ENCODE results near the gene BMPR1A. TPM values are rescaled to one million over a fixed set of nuclear protein-coding genes. Genes with fewer than 3 reads are reported as not detected.

The BMPR1A gene
- total RNA-seq, 5 donors from 2014 or later (not counting 1 experiment from before 2014, with no cell fraction given), result 7.8 to 15.0 (median 11.4) TPM

- H3K4me1 Mint-ChIP-seq, result peaks cover 0 to 10% (median 4%) of the 10 kb centered on the region in 3 donors
- no peak overlapping the region for H3K4me3 Mint-ChIP-seq
- ChIA-PET POLR2A (no interaction called here), CTCF (no interaction called here)
- H3K27ac Mint-ChIP-seq, result no peak overlapping the region
- peaks cover 0 to 16% (median 0%) of the 10 kb centered on the region in 3 donors for H3K9me3 Mint-ChIP-seq
- Histone ChIP-seq H3K27ac (ENCODE audit: low read length) (no peak overlapping the region), H3K4me1 (ENCODE audit: control insufficient read depth in 1 of 2, extremely low read depth in 1 of 2, insufficient read depth in 2 of 2, low read length in 2 of 2) (no peaks in the 10 kb centered on the region), H3K9me3 (no peaks in the 10 kb centered on the region), H3K36me3 (ENCODE audit: control insufficient read depth in 2 of 2, extremely low read depth in 1 of 2, insufficient read depth in 1 of 2, low read length in 1 of 2) (no peaks in the 10 kb centered on the region), H3K4me3 (ENCODE audit: control insufficient read depth in 1 of 2, extremely low read depth in 1 of 2, low read length in 1 of 2) (no peak overlapping the region), H3K27me3 (replicated peaks in 1 of 2; ENCODE audit: control insufficient read depth in 2 of 2, extremely low read depth in 1 of 2, insufficient read depth in 2 of 2, low read length in 1 of 2) (peaks cover 0 to 2% of the 10 kb centered on the region in 2 experiments)
- DNase-seq, result no peak
- H3K36me3 Mint-ChIP-seq, result peaks cover 20% of the 10 kb centered on the region
- 85% methylated on average over 5 of the region's 5 CpGs for WGBS (ENCODE audit: insufficient coverage)
- no peak for ATAC-seq (replicated peaks in 1 of 4)
- H3K27me3 Mint-ChIP-seq, result no peaks in the 10 kb centered on the region
These were observed 29.5 kb downstream of the BMPR1A start for GRCh38 chr10:86785968-86786367.

- no peak for DNase-seq
- Histone ChIP-seq H3K4me3 (ENCODE audit: control insufficient read depth in 1 of 2, extremely low read depth in 1 of 2, low read length in 1 of 2) (no peak overlapping the region), H3K9me3 (no peaks in the 10 kb centered on the region), H3K27ac (ENCODE audit: low read length) (no peak overlapping the region), H3K27me3 (replicated peaks in 1 of 2; ENCODE audit: control insufficient read depth in 2 of 2, extremely low read depth in 1 of 2, insufficient read depth in 2 of 2, low read length in 1 of 2) (peaks cover 0 to 2% of the 10 kb centered on the region in 2 experiments), H3K4me1 (ENCODE audit: control insufficient read depth in 1 of 2, extremely low read depth in 1 of 2, insufficient read depth in 2 of 2, low read length in 2 of 2) (no peaks in the 10 kb centered on the region), H3K36me3 (ENCODE audit: control insufficient read depth in 2 of 2, extremely low read depth in 1 of 2, insufficient read depth in 1 of 2, low read length in 1 of 2) (no peaks in the 10 kb centered on the region)
- CTCF ChIA-PET, result interaction anchor here in 1 of 2 donors (0.5 kb wide), 1 partner anchor 266 kb away, joined by 7 read pairs; no protein-coding TSS in a partner anchor
- H3K9me3 Mint-ChIP-seq, result peaks cover 0 to 16% (median 0%) of the 10 kb centered on the region in 3 donors
- no peak overlapping the region for H3K27ac Mint-ChIP-seq
- H3K27me3 Mint-ChIP-seq, result no peaks in the 10 kb centered on the region
- no peak for ATAC-seq (replicated peaks in 1 of 4)
- WGBS (ENCODE audit: insufficient coverage), result 93% methylated on average over 3 of the region's 4 CpGs
- no peak overlapping the region for H3K4me3 Mint-ChIP-seq
- peaks cover 0 to 10% (median 4%) of the 10 kb centered on the region in 3 donors for H3K4me1 Mint-ChIP-seq
- POLR2A ChIA-PET, result no interaction called here
- peaks cover 16% of the 10 kb centered on the region for H3K36me3 Mint-ChIP-seq
These were observed 29.9 kb downstream of the BMPR1A start for GRCh38 chr10:86786368-86786767.

GRCh38 chr10:86790394-86790793 is 34.0 kb downstream of the BMPR1A start:
- Histone ChIP-seq H3K36me3 (ENCODE audit: control insufficient read depth in 2 of 2, extremely low read depth in 1 of 2, insufficient read depth in 1 of 2, low read length in 1 of 2) (no peaks in the 10 kb centered on the region), H3K4me3 (ENCODE audit: control insufficient read depth in 1 of 2, extremely low read depth in 1 of 2, low read length in 1 of 2) (no peak overlapping the region), H3K4me1 (ENCODE audit: control insufficient read depth in 1 of 2, extremely low read depth in 1 of 2, insufficient read depth in 2 of 2, low read length in 2 of 2) (no peaks in the 10 kb centered on the region), H3K27me3 (replicated peaks in 1 of 2; ENCODE audit: control insufficient read depth in 2 of 2, extremely low read depth in 1 of 2, insufficient read depth in 2 of 2, low read length in 1 of 2) (no peaks in the 10 kb centered on the region), H3K27ac (ENCODE audit: low read length) (no peak overlapping the region), H3K9me3 (no peaks in the 10 kb centered on the region)
- WGBS (ENCODE audit: insufficient coverage), result no CpG with 5 or more reads among the region's 3 CpGs
- DNase-seq (no peak), ATAC-seq (replicated peaks in 1 of 4) (no peak)
- Mint-ChIP-seq H3K27ac (no peak overlapping the region), H3K4me3 (no peak overlapping the region), H3K36me3 (peaks cover 5% of the 10 kb centered on the region), H3K4me1 (peaks cover 0 to 4% (median 2%) of the 10 kb centered on the region in 3 donors), H3K27me3 (no peaks in the 10 kb centered on the region), H3K9me3 (peaks cover 0 to 9% (median 0%) of the 10 kb centered on the region in 3 donors)
- ChIA-PET POLR2A (interaction anchor here in 1 of 2 donors (0.7 kb wide), 1 partner anchor 54 kb away, joined by 8 read pairs; no protein-coding TSS in a partner anchor), CTCF (no interaction called here)

GRCh38 chr10:86792461-86793167 is 36.2 kb downstream of the BMPR1A start:
- Histone ChIP-seq H3K36me3 (ENCODE audit: control insufficient read depth in 2 of 2, extremely low read depth in 1 of 2, insufficient read depth in 1 of 2, low read length in 1 of 2) (no peaks in the 10 kb centered on the region), H3K27ac (ENCODE audit: low read length) (no peak overlapping the region), H3K9me3 (no peaks in the 10 kb centered on the region), H3K27me3 (replicated peaks in 1 of 2; ENCODE audit: control insufficient read depth in 2 of 2, extremely low read depth in 1 of 2, insufficient read depth in 2 of 2, low read length in 1 of 2) (no peaks in the 10 kb centered on the region), H3K4me1 (ENCODE audit: control insufficient read depth in 1 of 2, extremely low read depth in 1 of 2, insufficient read depth in 2 of 2, low read length in 2 of 2) (no peaks in the 10 kb centered on the region), H3K4me3 (ENCODE audit: control insufficient read depth in 1 of 2, extremely low read depth in 1 of 2, low read length in 1 of 2) (no peak overlapping the region)
- peaks cover 0 to 1% (median 0%) of the 10 kb centered on the region in 3 donors for H3K9me3 Mint-ChIP-seq
- no peak overlapping the region for H3K27ac Mint-ChIP-seq
- H3K4me1 Mint-ChIP-seq, result peaks cover 0 to 5% (median 4%) of the 10 kb centered on the region in 3 donors
- H3K27me3 Mint-ChIP-seq, result no peaks in the 10 kb centered on the region
- H3K4me3 Mint-ChIP-seq, result no peak overlapping the region
- no CpG with 5 or more reads among the region's 1 CpG for WGBS (ENCODE audit: insufficient coverage)
- ChIA-PET CTCF (interaction anchor here in 1 of 2 donors (0.7 kb wide), 1 partner anchor 42 kb away, joined by 8 read pairs; no protein-coding TSS in a partner anchor), POLR2A (interaction anchor here in 1 of 2 donors (0.5 kb wide), 1 partner anchor 46 kb away, joined by 5 read pairs; no protein-coding TSS in a partner anchor)
- DNase-seq (no peak), ATAC-seq (replicated peaks in 1 of 4) (no peak)
- peaks cover 2% of the 10 kb centered on the region for H3K36me3 Mint-ChIP-seq

- no peak overlapping the region for H3K4me3 ChIP-seq (ENCODE audit: control insufficient read depth in 1 of 2, extremely low read depth in 1 of 2, low read length in 1 of 2)
- Mint-ChIP-seq H3K27ac (no peak overlapping the region), H3K36me3 (no peaks in the 10 kb centered on the region), H3K4me3 (no peak overlapping the region), H3K4me1 (peaks cover 3 to 10% (median 8%) of the 10 kb centered on the region in 3 donors), H3K27me3 (no peaks in the 10 kb centered on the region), H3K9me3 (no peaks in the 10 kb centered on the region)
- no peaks in the 10 kb centered on the region for H3K27me3 ChIP-seq (replicated peaks in 1 of 2; ENCODE audit: control insufficient read depth in 2 of 2, extremely low read depth in 1 of 2, insufficient read depth in 2 of 2, low read length in 1 of 2)
- ATAC-seq (replicated peaks in 1 of 4) (no peak), DNase-seq (no peak)
- ChIA-PET POLR2A (interaction anchor here in 1 of 2 donors (0.7 kb wide), 1 partner anchor 1323 kb away, joined by 6 read pairs; no protein-coding TSS in a partner anchor), CTCF (interaction anchor here (0.7 kb wide), 2 partner anchors 48 to 58 kb away, joined by 3 to 6 read pairs; no protein-coding TSS in a partner anchor)
- no peaks in the 10 kb centered on the region for H3K36me3 ChIP-seq (ENCODE audit: control insufficient read depth in 2 of 2, extremely low read depth in 1 of 2, insufficient read depth in 1 of 2, low read length in 1 of 2)
- no peaks in the 10 kb centered on the region for H3K9me3 ChIP-seq
- H3K4me1 ChIP-seq (ENCODE audit: control insufficient read depth in 1 of 2, extremely low read depth in 1 of 2, insufficient read depth in 2 of 2, low read length in 2 of 2), result no peaks in the 10 kb centered on the region
- 100% methylated on average over 2 of the region's 4 CpGs for WGBS (ENCODE audit: insufficient coverage)
- no peak overlapping the region for H3K27ac ChIP-seq (ENCODE audit: low read length)
These were observed 37.3 kb downstream of the BMPR1A start for GRCh38 chr10:86793696-86794095.

- H3K36me3 Mint-ChIP-seq, result no peaks in the 10 kb centered on the region
- Histone ChIP-seq H3K9me3 (no peaks in the 10 kb centered on the region), H3K27ac (ENCODE audit: low read length) (no peak overlapping the region), H3K36me3 (ENCODE audit: control insufficient read depth in 2 of 2, extremely low read depth in 1 of 2, insufficient read depth in 1 of 2, low read length in 1 of 2) (no peaks in the 10 kb centered on the region), H3K4me1 (ENCODE audit: control insufficient read depth in 1 of 2, extremely low read depth in 1 of 2, insufficient read depth in 2 of 2, low read length in 2 of 2) (no peaks in the 10 kb centered on the region), H3K27me3 (replicated peaks in 1 of 2; ENCODE audit: control insufficient read depth in 2 of 2, extremely low read depth in 1 of 2, insufficient read depth in 2 of 2, low read length in 1 of 2) (no peaks in the 10 kb centered on the region), H3K4me3 (ENCODE audit: control insufficient read depth in 1 of 2, extremely low read depth in 1 of 2, low read length in 1 of 2) (no peak overlapping the region)
- no CpG with 5 or more reads among the region's 3 CpGs for WGBS (ENCODE audit: insufficient coverage)
- no peak overlapping the region for H3K27ac Mint-ChIP-seq
- POLR2A ChIA-PET, result no interaction called here
- no peaks in the 10 kb centered on the region for H3K27me3 Mint-ChIP-seq
- no peaks in the 10 kb centered on the region for H3K9me3 Mint-ChIP-seq
- peaks cover 14 to 20% (median 18%) of the 10 kb centered on the region in 3 donors for H3K4me1 Mint-ChIP-seq
- ATAC-seq (replicated peaks in 1 of 4) (no peak), DNase-seq (no peak)
- CTCF ChIA-PET, result interaction anchor here in 1 of 2 donors (0.6 kb wide), 1 partner anchor 140 kb away, joined by 4 read pairs; no protein-coding TSS in a partner anchor
- no peak overlapping the region for H3K4me3 Mint-ChIP-seq
These were observed 38.9 kb downstream of the BMPR1A start for GRCh38 chr10:86795353-86795752.

Data from T-cell (primary cell).